ENCODE measurements around the gene STXBP1.
A peak's percentile ranks its signal among the peaks of the same experiment; 100 is the strongest.

Gene STXBP1

GRCh38 chr9:127735530-127736185 lies 123.6 kb downstream of the STXBP1 start:
- TF ChIP-seq CTCF (IDR thresholded peaks at IDR 0.05; ENCODE audit: low read depth, low read length) = no peak
- no peak overlapping the region for H3K4me3 ChIP-seq (replicated peaks in 1 of 2; ENCODE audit: low read depth in 2 of 2, low read length in 2 of 2)
- peak in 1 of 2 donors; percentile 29 for DNase-seq (ENCODE audit: low read depth in 2 of 2)

DNA sequence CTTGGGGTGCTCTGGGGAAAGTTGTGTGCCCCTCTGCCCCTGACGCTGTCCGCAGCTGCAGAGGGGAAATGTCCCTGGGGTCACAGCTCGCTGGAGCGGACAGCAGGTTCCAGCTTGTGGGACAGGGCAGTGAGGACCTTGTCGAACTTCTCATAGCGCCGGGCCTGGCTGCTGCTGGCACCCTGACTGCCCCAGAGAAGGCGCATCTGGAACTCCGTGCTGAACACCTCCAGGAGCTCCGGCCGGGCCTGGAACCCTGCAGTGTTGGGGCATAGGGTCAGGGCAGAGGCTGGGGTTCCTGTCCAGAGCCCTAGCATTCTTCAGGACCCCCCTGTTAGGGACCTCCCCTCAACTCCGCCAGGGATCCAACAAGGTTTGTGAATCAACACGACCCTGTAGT lies 126.6 kb downstream of the STXBP1 start:
- no peak overlapping the region for H3K4me3 ChIP-seq (replicated peaks in 1 of 2; ENCODE audit: low read depth in 2 of 2, low read length in 2 of 2)
- TF ChIP-seq CTCF (IDR thresholded peaks at IDR 0.05; ENCODE audit: low read depth, low read length) = no peak
- no peak for DNase-seq (ENCODE audit: low read depth in 2 of 2)

DNA sequence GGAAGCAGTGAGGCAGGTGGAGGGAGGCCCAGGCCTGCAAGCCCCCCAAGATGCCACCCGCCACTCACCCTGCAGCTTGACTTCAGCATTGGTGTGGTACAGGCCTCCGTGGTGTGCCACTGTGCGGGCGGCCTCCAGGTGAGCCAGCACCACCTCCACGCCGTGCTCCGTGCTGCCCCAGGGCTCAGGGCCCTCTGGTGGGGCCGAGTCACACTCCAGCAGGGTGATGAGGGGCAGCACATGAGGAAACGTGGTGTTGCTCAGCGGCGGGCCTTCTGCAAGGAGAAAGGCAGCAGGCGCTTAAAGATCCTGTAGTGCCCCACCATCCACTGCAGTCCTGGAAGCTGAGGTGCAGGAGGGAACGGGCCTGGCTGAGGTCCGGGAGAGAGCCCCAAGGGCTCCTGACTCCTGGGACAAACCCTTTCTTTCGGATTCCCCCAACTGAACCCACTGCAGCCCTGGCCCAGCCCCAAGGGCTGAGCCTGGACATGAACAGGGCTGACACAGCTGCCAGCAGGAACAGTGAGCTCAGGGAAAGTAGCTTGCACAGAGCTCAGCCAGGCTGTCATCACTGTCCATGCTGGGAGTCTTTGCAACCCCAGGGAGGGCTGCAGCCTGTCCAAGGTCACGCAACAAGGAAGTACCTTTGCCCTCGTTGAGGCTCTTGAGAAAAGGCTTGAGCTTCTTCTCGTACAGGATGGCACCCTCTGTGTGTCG lies 127.7 kb downstream of the STXBP1 start:
- no peak for TF ChIP-seq CTCF (IDR thresholded peaks at IDR 0.05; ENCODE audit: low read depth, low read length)
- H3K4me3 ChIP-seq (replicated peaks in 1 of 2; ENCODE audit: low read depth in 2 of 2, low read length in 2 of 2) = no peak overlapping the region
- DNase-seq (ENCODE audit: low read depth in 2 of 2) = peak; percentile 18 to 37

DNA sequence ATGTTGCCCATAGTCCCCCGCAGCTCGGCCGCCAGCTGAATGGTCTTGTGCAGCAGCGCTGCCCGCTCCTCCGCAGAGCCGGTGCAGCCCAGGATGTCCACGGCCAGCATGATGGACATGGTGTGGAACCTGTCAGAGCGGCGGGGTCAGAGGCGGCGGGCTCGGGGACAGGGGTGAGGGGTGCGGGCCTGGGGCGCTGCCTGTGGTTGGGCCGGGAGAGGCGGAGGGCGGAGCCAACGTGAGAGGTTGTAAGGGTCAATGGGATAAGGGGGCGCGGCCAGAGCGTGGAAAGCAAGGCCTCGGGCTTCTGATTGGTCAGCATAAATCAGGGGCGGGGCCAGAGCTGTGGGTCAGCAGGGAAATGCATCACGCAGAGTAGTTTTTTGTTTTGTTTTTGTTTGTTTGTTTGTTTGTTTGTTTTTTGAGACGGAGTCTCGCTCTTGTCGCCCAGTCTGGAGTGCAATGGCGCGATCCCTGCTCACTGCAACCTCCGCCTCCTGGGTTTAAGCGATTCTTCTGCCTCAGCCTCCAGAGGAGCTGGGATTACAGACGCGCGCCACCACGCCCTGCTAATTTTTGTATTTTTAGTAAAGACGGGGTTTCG lies 129.9 kb downstream of the STXBP1 start:
- peak in 1 of 2 donors; percentile 21 for DNase-seq (ENCODE audit: low read depth in 2 of 2)
- no peak for TF ChIP-seq CTCF (IDR thresholded peaks at IDR 0.05; ENCODE audit: low read depth, low read length)
- no peak overlapping the region for H3K4me3 ChIP-seq (replicated peaks in 1 of 2; ENCODE audit: low read depth in 2 of 2, low read length in 2 of 2)

All from cardiac fibroblast (primary cell).